GM03348 (cell line): ENCODE measurements around the gene TSACC.
"Not testable (repeated sequence)": the region's sequence is repeated elsewhere in the genome, so short reads cannot be mapped to it uniquely, and the experiment has no call there.

Source experiments
- DNase-seq: peaks from one replicate; pipeline ENCODE4 v3.0.0; 2012; ENCODE audit warnings: low spot score

TSACC gene

GRCh38 chr1:156338180-156338976, at the start of gene TSACC, which contains the start of gene CCT3:
TSACC (plus strand) TSS chr1:156338526; CDS start chr1:156339758, 1,232 bp downstream.
CCT3 (minus strand) TSS chr1:156338292; CDS start chr1:156338184, 108 bp downstream.
- peak; percentile 99 for DNase-seq

- no peak for DNase-seq
These were observed 48.5 kb upstream of the TSACC start for GRCh38 chr1:156289857-156290256.

- peak; percentile 91 for DNase-seq
These were observed 46.9 kb upstream of the TSACC start for GRCh38 chr1:156291226-156292061.

- no peak for DNase-seq
These were observed 45.3 kb upstream of the TSACC start for GRCh38 chr1:156293098-156293434.

- DNase-seq: no peak
These were observed 44.4 kb upstream of the TSACC start for GRCh38 chr1:156293895-156294294.

- peak; percentile 87 for DNase-seq
These were observed 42.9 kb upstream of the TSACC start, which contains the start of gene GLMP for GRCh38 chr1:156295391-156295947. GLMP (minus strand) TSS chr1:156295679; CDS start chr1:156295645, 34 bp downstream.

GRCh38 chr1:156298852-156299357, 39.4 kb upstream of the TSACC start, which contains the start of gene VHLL:
VHLL (minus strand) TSS chr1:156299307; CDS start chr1:156299189, 118 bp downstream.
- no peak for DNase-seq

GRCh38 chr1:156303241-156303640, 35.1 kb upstream of the TSACC start:
- DNase-seq: no peak

- no peak for DNase-seq
These were observed 33.1 kb upstream of the TSACC start for GRCh38 chr1:156305215-156305614.

GRCh38 chr1:156308078-156308477, 30.2 kb upstream of the TSACC start:
- peak; percentile 41 for DNase-seq

- DNase-seq: peak; percentile 27
These were observed 27.4 kb upstream of the TSACC start for GRCh38 chr1:156310962-156311361.

- no peak for DNase-seq
These were observed 21.4 kb upstream of the TSACC start for GRCh38 chr1:156316909-156317308.

- DNase-seq: peak; percentile 51
These were observed 18.7 kb upstream of the TSACC start for GRCh38 chr1:156319664-156320063.

GRCh38 chr1:156320560-156320959, 17.8 kb upstream of the TSACC start:
- no peak for DNase-seq

GRCh38 chr1:156323179-156323578, 15.1 kb upstream of the TSACC start:
- DNase-seq: not testable (repeated sequence)

GRCh38 chr1:156336242-156336641, 2.1 kb upstream of the TSACC start:
- DNase-seq: no peak

GRCh38 chr1:156337052-156337887, 1.1 kb upstream of the TSACC start:
- peak; percentile 13 for DNase-seq

- DNase-seq: no peak
These were observed 492 bp upstream of the TSACC start for GRCh38 chr1:156337888-156338179.

- DNase-seq: no peak
These were observed 4.0 kb downstream of the TSACC start for GRCh38 chr1:156342166-156342955.

- DNase-seq: no peak
These were observed 6.1 kb downstream of the TSACC start for GRCh38 chr1:156344409-156344808.

- DNase-seq: not testable (repeated sequence)
These were observed 7.7 kb downstream of the TSACC start for GRCh38 chr1:156346035-156346434.
